Neural crest cell (in vitro differentiated cells): ENCODE measurements around the gene OVOL3. TPM values are rescaled to one million over a fixed set of nuclear protein-coding genes. Genes with fewer than 3 reads are reported as not detected.

Experiments
- DNase-seq: peaks from one replicate; pipeline ENCODE4 v3.0.0; 2021; ENCODE audit warnings: low read depth, mixed read lengths, low spot score
- H3K27ac Mint-ChIP-seq: one replicate; pipeline ENCODE4 v1.8.0; 2021; ENCODE audit warnings: mild to moderate bottlenecking, mixed read lengths; ENCODE audit not compliant: unreplicated experiment
- H3K27me3 Mint-ChIP-seq: 2 replicates; pipeline ENCODE4 v1.8.0; 2021; ENCODE audit warnings: low read depth, mild to moderate bottlenecking, mixed read lengths
- H3K36me3 Mint-ChIP-seq: 2 replicates; pipeline ENCODE4 v1.8.0; 2021; ENCODE audit warnings: low read depth, mild to moderate bottlenecking, mixed read lengths
- H3K4me1 Mint-ChIP-seq: 2 replicates; pipeline ENCODE4 v1.8.0; 2021; ENCODE audit warnings: mixed read lengths
- H3K4me3 Mint-ChIP-seq: one replicate; pipeline ENCODE4 v1.8.0; 2021; ENCODE audit warnings: mild to moderate bottlenecking, mixed read lengths
- H3K9me3 Mint-ChIP-seq: 2 replicates; pipeline ENCODE4 v1.8.0; 2021; ENCODE audit warnings: mixed read lengths
- CTCF ChIP-seq: fragments of 200-600 bp; sonication (generic); conservative IDR thresholded peaks from 2 replicates; pipeline ENCODE4 v1.5.0; 2021; ENCODE audit warnings: antibody characterized with exemption, mild to moderate bottlenecking
- total RNA-seq: library from RNA; stranded (reverse); gene quantifications from 2 replicates; pipeline ENCODE4 v1.2.1, GENCODE V29; 2021

Gene OVOL3
- total RNA-seq, 1 donor from 2014 or later, result not detected

- Mint-ChIP-seq H3K27ac (no peak overlapping the region), H3K36me3 (peaks cover 14% of the 10 kb centered on the region), H3K4me3 (no peak overlapping the region), H3K27me3 (no peaks in the 10 kb centered on the region), H3K4me1 (peaks cover 10% of the 10 kb centered on the region), H3K9me3 (no peaks in the 10 kb centered on the region)
- TF ChIP-seq CTCF, result no peak
- DNase-seq, result no peak
Measured at GRCh38 chr19:36093146-36093662, 17.7 kb upstream of the OVOL3 start.

GRCh38 chr19:36093687-36094086 lies 17.3 kb upstream of the OVOL3 start:
- no peaks in the 10 kb centered on the region for H3K27me3 Mint-ChIP-seq
- no peak overlapping the region for H3K4me3 Mint-ChIP-seq
- H3K4me1 Mint-ChIP-seq, result peaks cover 10% of the 10 kb centered on the region
- peaks cover 14% of the 10 kb centered on the region for H3K36me3 Mint-ChIP-seq
- no peak for TF ChIP-seq CTCF
- no peaks in the 10 kb centered on the region for H3K9me3 Mint-ChIP-seq
- H3K27ac Mint-ChIP-seq, result no peak overlapping the region
- DNase-seq, result no peak

GRCh38 chr19:36097036-36097435 lies 13.9 kb upstream of the OVOL3 start:
- no peak for TF ChIP-seq CTCF
- Mint-ChIP-seq H3K27ac (peak overlapping the region; percentile 98), H3K27me3 (no peaks in the 10 kb centered on the region), H3K4me3 (peak overlapping the region; percentile 11), H3K9me3 (no peaks in the 10 kb centered on the region), H3K4me1 (peaks cover 10% of the 10 kb centered on the region), H3K36me3 (peaks cover 10% of the 10 kb centered on the region)
- DNase-seq, result no peak

- DNase-seq, result no peak
- Mint-ChIP-seq H3K4me1 (peaks cover 10% of the 10 kb centered on the region), H3K27ac (no peak overlapping the region), H3K36me3 (peaks cover 8% of the 10 kb centered on the region), H3K9me3 (no peaks in the 10 kb centered on the region), H3K4me3 (no peak overlapping the region), H3K27me3 (no peaks in the 10 kb centered on the region)
- TF ChIP-seq CTCF, result no peak
Measured at GRCh38 chr19:36099166-36099785, 11.7 kb upstream of the OVOL3 start.

- peaks cover 8% of the 10 kb centered on the region for H3K36me3 Mint-ChIP-seq
- DNase-seq, result no peak
- H3K4me1 Mint-ChIP-seq, result peaks cover 10% of the 10 kb centered on the region
- H3K27me3 Mint-ChIP-seq, result no peaks in the 10 kb centered on the region
- H3K27ac Mint-ChIP-seq, result no peak overlapping the region
- no peaks in the 10 kb centered on the region for H3K9me3 Mint-ChIP-seq
- no peak for TF ChIP-seq CTCF
- H3K4me3 Mint-ChIP-seq, result no peak overlapping the region
Measured at GRCh38 chr19:36100476-36100875, 10.5 kb upstream of the OVOL3 start.
